WI38 (cell line): ENCODE measurements around the gene UQCC2.

Source experiments
- H3K4me3 ChIP-seq: 2 replicates; pipeline ENCODE4 v1.5.1; 2011; ENCODE audit warnings: low read depth, mild to moderate bottlenecking, control low read depth, low read length
- CTCF ChIP-seq: IDR thresholded peaks from 2 replicates; pipeline ENCODE4 v1.5.1; 2012; ENCODE audit warnings: low read depth, mild to moderate bottlenecking, control low read depth, low read length

UQCC2 gene

GRCh38 chr6:33713786-33714185, 2.3 kb upstream of the UQCC2 start:
- no peak for TF ChIP-seq CTCF
- H3K4me3 ChIP-seq: no peak overlapping the region

- H3K4me3 ChIP-seq: no peak overlapping the region
- TF ChIP-seq CTCF: no peak
Observed at GRCh38 chr6:33712914-33713313, 1.4 kb upstream of the UQCC2 start.

DNA sequence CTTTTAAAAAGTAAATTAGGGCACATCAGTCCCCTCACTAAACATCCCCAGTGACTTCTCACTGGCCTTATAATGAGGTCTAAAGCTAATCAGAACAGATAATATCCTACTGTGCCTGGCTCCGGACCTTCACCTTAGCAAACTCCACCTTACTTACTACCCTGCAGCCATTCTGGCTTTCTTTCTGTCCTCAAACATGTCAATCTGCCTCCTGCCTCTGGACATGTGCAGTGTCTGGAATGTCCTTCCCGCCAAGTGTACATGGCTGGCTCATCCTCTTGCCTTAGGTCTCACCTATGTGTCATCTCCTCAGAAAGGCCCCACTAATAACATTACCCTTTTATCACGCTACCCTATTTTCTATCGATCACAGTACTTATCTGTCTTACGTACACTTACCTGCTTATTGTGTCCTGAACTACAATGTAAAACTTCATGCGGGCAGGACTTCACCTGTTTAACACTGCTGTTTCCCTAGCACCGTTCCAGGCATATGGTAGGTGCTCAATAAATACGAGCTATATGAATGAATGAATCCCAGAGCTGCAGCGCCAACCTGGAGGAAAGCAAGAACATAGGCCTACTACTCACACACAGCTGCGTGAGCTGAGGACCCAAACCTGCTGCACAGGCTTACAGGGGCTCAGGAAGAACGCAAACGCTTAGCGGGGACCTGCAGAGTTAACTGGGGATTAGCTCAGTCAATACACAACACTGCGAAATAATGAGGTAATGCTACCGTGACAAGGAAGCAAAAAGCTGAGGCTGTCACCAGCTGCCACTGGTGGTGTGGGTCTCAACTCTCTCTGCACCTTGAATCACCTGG, 991 bp downstream of the UQCC2 start:
- TF ChIP-seq CTCF: no peak
- H3K4me3 ChIP-seq: peak overlapping the region; percentile 88

- no peak overlapping the region for H3K4me3 ChIP-seq
- TF ChIP-seq CTCF: no peak
Observed at GRCh38 chr6:33709605-33710295, 1.8 kb downstream of the UQCC2 start.

DNA sequence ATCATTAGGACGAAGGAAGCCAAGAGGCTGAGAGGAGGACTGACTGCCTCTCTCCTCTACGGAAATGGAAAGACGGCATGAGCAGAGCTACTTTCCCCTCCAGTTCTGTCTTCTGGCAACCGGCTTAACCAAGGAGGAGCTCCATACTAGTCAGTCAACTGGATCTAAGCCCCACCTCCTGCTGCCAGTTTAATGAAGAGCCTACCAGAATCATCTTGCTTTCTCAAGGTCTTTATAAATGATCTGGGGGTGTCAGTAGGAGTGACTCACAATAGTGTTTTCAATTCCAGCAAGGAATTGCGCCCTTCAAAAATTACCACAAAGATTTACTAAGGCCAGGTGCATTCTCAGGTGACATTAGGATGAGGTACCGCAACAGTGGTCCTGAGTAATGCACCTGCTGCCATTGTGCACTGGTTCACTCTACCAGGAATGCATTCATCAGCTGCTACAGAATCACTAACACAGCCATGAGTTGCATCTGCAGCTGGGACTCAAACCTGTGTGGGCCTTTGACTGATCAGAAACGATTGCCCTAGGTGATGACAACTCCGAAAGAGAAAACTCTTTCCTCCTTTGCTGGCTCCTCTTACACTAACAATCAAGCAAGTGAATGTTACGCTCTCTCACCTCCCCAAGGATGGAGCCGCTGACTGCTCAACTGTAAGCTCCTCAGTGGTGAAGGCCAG, 2.8 kb downstream of the UQCC2 start:
- no peak overlapping the region for H3K4me3 ChIP-seq
- TF ChIP-seq CTCF: no peak

- no peak for TF ChIP-seq CTCF
- H3K4me3 ChIP-seq: no peak overlapping the region
Observed at GRCh38 chr6:33707771-33708170, 3.7 kb downstream of the UQCC2 start.
